Stimulated activated CD4-positive, alpha-beta T cell treated with anti-CD3 and anti-CD28 coated beads, Interleukin-4, amount 100 ng/mL, for 48 hours (primary cell): ENCODE data around the gene ALS2.
"Not testable (repeated sequence)": the region's sequence is repeated elsewhere in the genome, so short reads cannot be mapped to it uniquely, and the experiment has no call there.

Experiments used
- DNase-seq, 2 donors: peaks; one replicate each; pipeline ENCODE4 v3.0.0-alpha.2; 2020; ENCODE audit warnings: low read depth in 2 of 2

Gene ALS2

GRCh38 chr2:201780674-201781493 is at the start of gene ALS2:
ALS2 (minus strand) TSS chr2:201780933; CDS start chr2:201768885, 12,048 bp downstream.
- peak; percentile 89 to 92 for DNase-seq

- no peak for DNase-seq
These were observed 47.5 kb upstream of the ALS2 start for GRCh38 chr2:201828220-201828619.

GRCh38 chr2:201827621-201828020 is 46.9 kb upstream of the ALS2 start:
- no peak for DNase-seq

- no peak for DNase-seq
These were observed 43.5 kb upstream of the ALS2 start for GRCh38 chr2:201824212-201824611.

GRCh38 chr2:201821080-201821479 is 40.3 kb upstream of the ALS2 start:
- no peak for DNase-seq

- DNase-seq = no peak
These were observed 39.8 kb upstream of the ALS2 start for GRCh38 chr2:201820383-201821007.

- DNase-seq = no peak
These were observed 36.2 kb upstream of the ALS2 start for GRCh38 chr2:201816657-201817575.

GRCh38 chr2:201813996-201814760 is 33.4 kb upstream of the ALS2 start:
- DNase-seq = no peak

- not testable (repeated sequence) for DNase-seq
These were observed 29.9 kb upstream of the ALS2 start for GRCh38 chr2:201810604-201811003.

- no peak for DNase-seq
These were observed 28.9 kb upstream of the ALS2 start for GRCh38 chr2:201809633-201810032.

GRCh38 chr2:201808027-201808426 is 27.3 kb upstream of the ALS2 start:
- no peak for DNase-seq

- DNase-seq = no peak
These were observed 26.8 kb upstream of the ALS2 start for GRCh38 chr2:201807452-201807999.

GRCh38 chr2:201806442-201807170 is 25.9 kb upstream of the ALS2 start, which contains the start of gene CDK15:
CDK15 (plus strand) TSS chr2:201806537; CDS start chr2:201806665, 128 bp downstream.
- no peak for DNase-seq

GRCh38 chr2:201798914-201799285 is 18.2 kb upstream of the ALS2 start:
- not testable (repeated sequence) for DNase-seq

- no peak for DNase-seq
These were observed 17.6 kb upstream of the ALS2 start for GRCh38 chr2:201798252-201798913.

GRCh38 chr2:201797175-201797840 is 16.6 kb upstream of the ALS2 start:
- DNase-seq = no peak

- DNase-seq = no peak
These were observed 15.7 kb upstream of the ALS2 start for GRCh38 chr2:201796478-201796865.

- DNase-seq = no peak
These were observed 15.1 kb upstream of the ALS2 start for GRCh38 chr2:201795607-201796477.
